BLaER1 treated with 17β-estradiol and CSF1 and Interleukin-3, amounts not matched to agents 10 nM and 100 nM (cell line): Measurements from ENCODE around the gene DDB1.
"Not testable (repeated sequence)": the region's sequence is repeated elsewhere in the genome, so short reads cannot be mapped to it uniquely, and the experiment has no call there.

Experiments
- H3K27ac ChIP-seq, 11 experiments: shearing (Covaris generic); formaldehyde crosslinking; 2 replicates each; pipeline ENCODE4 v1.8.1; 2022
- H3K27me3 ChIP-seq, 11 experiments: shearing (Covaris generic); formaldehyde crosslinking; 2 replicates each; pipeline ENCODE4 v1.8.1; 2022
- H3K36me3 ChIP-seq, 11 experiments: shearing (Covaris generic); formaldehyde crosslinking; 2 replicates each; pipeline ENCODE4 v1.8.1; 2022
- H3K4me1 ChIP-seq, 10 experiments: shearing (Covaris generic); formaldehyde crosslinking; 2 replicates each; pipeline ENCODE4 v1.8.1; 2022
- H3K4me2 ChIP-seq, 11 experiments: shearing (Covaris generic); formaldehyde crosslinking; 2 replicates each; pipeline ENCODE4 v1.8.1; 2022
- H3K4me3 ChIP-seq, 10 experiments: shearing (Covaris generic); formaldehyde crosslinking; 2 replicates each; pipeline ENCODE4 v1.8.1; 2022
- H3K9ac ChIP-seq, 11 experiments: shearing (Covaris generic); formaldehyde crosslinking; 2 replicates each; pipeline ENCODE4 v1.8.1; 2022
- H3K9me3 ChIP-seq, 11 experiments: shearing (Covaris generic); formaldehyde crosslinking; replicated peaks in 1 of 11; 2 replicates each; pipeline ENCODE4 v1.8.1; 2022
- H4K20me1 ChIP-seq, 11 experiments: shearing (Covaris generic); formaldehyde crosslinking; 2 replicates each; pipeline ENCODE4 v1.8.1; 2022
- Cebpa-rat ChIP-seq, 11 experiments: shearing (Covaris generic); IDR thresholded peaks; 2 replicates each; pipeline ENCODE4 v1.8.1; 2022

The DDB1 gene

GRCh38 chr11:61256710-61257482, 76.0 kb downstream of the DDB1 start:
- Histone ChIP-seq H3K9ac (no peak overlapping the region), H3K9me3 (no peaks in the 10 kb centered on the region), H3K4me2 (peak overlapping the region in 6 of 11 experiments; percentile 6 to 70 (median 43); a peak in 11 of 22 replicates), H3K27ac (peak overlapping the region in 7 of 11 experiments; percentile 3 to 46 (median 27); a peak in 9 of 22 replicates), H3K27me3 (no peaks in the 10 kb centered on the region), H3K4me1 (peaks cover 29 to 54% (median 37%) of the 10 kb centered on the region in 10 experiments), H3K4me3 (no peak overlapping the region), H3K36me3 (peaks cover 18 to 79% (median 58%) of the 10 kb centered on the region in 11 experiments), H4K20me1 (peaks cover 0 to 46% (median 26%) of the 10 kb centered on the region in 11 experiments; a peak in 12 of 22 replicates)
- no peak for TF ChIP-seq Cebpa-rat (IDR thresholded peaks at IDR 0.05)

GRCh38 chr11:61254403-61255025, 78.4 kb downstream of the DDB1 start:
- no peak overlapping the region for H3K9ac ChIP-seq
- H3K27ac ChIP-seq, result no peak overlapping the region; a peak in 2 of 22 replicates
- TF ChIP-seq Cebpa-rat (IDR thresholded peaks at IDR 0.05), result no peak
- H3K27me3 ChIP-seq, result no peaks in the 10 kb centered on the region
- peak overlapping the region; percentile 29 to 70 (median 44); a peak in 19 of 22 replicates for H3K4me2 ChIP-seq
- H3K4me1 ChIP-seq, result peaks cover 33 to 61% (median 48%) of the 10 kb centered on the region in 10 experiments
- peaks cover 0 to 46% (median 26%) of the 10 kb centered on the region in 11 experiments; a peak in 12 of 22 replicates for H4K20me1 ChIP-seq
- H3K4me3 ChIP-seq, result no peak overlapping the region
- no peaks in the 10 kb centered on the region for H3K9me3 ChIP-seq
- peaks cover 16 to 55% (median 36%) of the 10 kb centered on the region in 11 experiments for H3K36me3 ChIP-seq

GRCh38 chr11:61252332-61252731, 80.6 kb downstream of the DDB1 start:
- peaks cover 0 to 33% (median 14%) of the 10 kb centered on the region in 11 experiments; a peak in 16 of 22 replicates for H3K36me3 ChIP-seq

GRCh38 chr11:61250796-61251765, 81.8 kb downstream of the DDB1 start:
- Histone ChIP-seq H3K36me3 (peaks cover 0 to 21% (median 2%) of the 10 kb centered on the region in 11 experiments; a peak in 10 of 22 replicates), H3K4me1 (peaks cover 21 to 47% (median 39%) of the 10 kb centered on the region in 10 experiments), H3K4me2 (peak overlapping the region in 3 of 11 experiments; percentile 8 to 72 (median 61); a peak in 6 of 22 replicates), H4K20me1 (peaks cover 0 to 23% (median 6%) of the 10 kb centered on the region in 11 experiments; a peak in 8 of 22 replicates)
- H3K27me3 ChIP-seq, H3K27ac ChIP-seq, H3K9me3 ChIP-seq, H3K9ac ChIP-seq, H3K4me3 ChIP-seq: not testable (repeated sequence)

More at GRCh38 chr11:61252332-61252731, 80.6 kb downstream of the DDB1 start:
- H3K27me3 ChIP-seq, H3K9ac ChIP-seq, H3K4me3 ChIP-seq, H3K9me3 ChIP-seq, H3K27ac ChIP-seq: not testable (repeated sequence)
- Histone ChIP-seq H3K4me2 (peak overlapping the region in 3 of 11 experiments; percentile 8 to 72 (median 61); a peak in 6 of 22 replicates), H3K4me1 (peaks cover 33 to 60% (median 48%) of the 10 kb centered on the region in 10 experiments), H4K20me1 (peaks cover 0 to 35% (median 19%) of the 10 kb centered on the region in 11 experiments; a peak in 9 of 22 replicates)
